Hematopoietic multipotent progenitor cell (in vitro differentiated cells): ENCODE data around the gene TBC1D20. TPM values are rescaled to one million over a fixed set of nuclear protein-coding genes. Genes with fewer than 3 reads are reported as not detected.
"Not testable (repeated sequence)": the region's sequence is repeated elsewhere in the genome, so short reads cannot be mapped to it uniquely, and the experiment has no call there.

ENCODE experiments used
- DNase-seq, 3 donors: peaks; one replicate each; pipeline ENCODE4 v3.0.0-alpha.2; 2011 to 2015; ENCODE audit warnings: low read depth in 2 of 3, low spot score in 2 of 3
- total RNA-seq: library from RNA; depleted of rRNA; stranded (reverse); fragments of >200 nt; gene quantifications from one replicate; pipeline ENCODE4 v1.2.3, GENCODE V29; 2012

Gene TBC1D20
- total RNA-seq, 1 donor, result 32.9 TPM

- DNase-seq, result no peak
These were observed 58.8 kb downstream of the TBC1D20 start for GRCh38 chr20:403582-403957.

GRCh38 chr20:402898-403581, 59.3 kb downstream of the TBC1D20 start:
- DNase-seq, result no peak

GRCh38 chr20:402496-402885, 59.8 kb downstream of the TBC1D20 start:
- no peak for DNase-seq

GRCh38 chr20:401682-402495, 60.4 kb downstream of the TBC1D20 start:
- no peak for DNase-seq

- peak in 1 of 3 donors; percentile 36 for DNase-seq
These were observed 61.7 kb downstream of the TBC1D20 start for GRCh38 chr20:400454-401275.

- no peak for DNase-seq
These were observed 62.2 kb downstream of the TBC1D20 start for GRCh38 chr20:400128-400453.

- no peak for DNase-seq
These were observed 63.1 kb downstream of the TBC1D20 start for GRCh38 chr20:399182-399707.

GRCh38 chr20:397432-398237, 64.7 kb downstream of the TBC1D20 start:
- DNase-seq, result no peak

GRCh38 chr20:396619-397431, 65.5 kb downstream of the TBC1D20 start:
- DNase-seq, result no peak

- no peak for DNase-seq
These were observed 66.1 kb downstream of the TBC1D20 start for GRCh38 chr20:396252-396618.

GRCh38 chr20:393296-393695, 69.0 kb downstream of the TBC1D20 start:
- DNase-seq, result not testable (repeated sequence)

GRCh38 chr20:391041-391711, 71.2 kb downstream of the TBC1D20 start:
- DNase-seq, result no peak

GRCh38 chr20:389220-389619, 73.1 kb downstream of the TBC1D20 start:
- DNase-seq, result no peak

GRCh38 chr20:388034-388994, 74.0 kb downstream of the TBC1D20 start:
- no peak for DNase-seq

- no peak for DNase-seq
These were observed 74.8 kb downstream of the TBC1D20 start for GRCh38 chr20:387520-387919.

GRCh38 chr20:386634-387033, 75.7 kb downstream of the TBC1D20 start:
- not testable (repeated sequence) for DNase-seq
